Nephron (organoid): ENCODE data around the gene MAGIX.
A peak's percentile ranks its signal among the peaks of the same experiment; 100 is the strongest.
"Not testable (repeated sequence)": the region's sequence is repeated elsewhere in the genome, so short reads cannot be mapped to it uniquely, and the experiment has no call there.

Experiments used
- H3K27ac Mint-ChIP-seq, 3 experiments: 2 replicates each; pipeline ENCODE4 v1.8.0; 2020; ENCODE audit warnings: mixed read lengths in 3 of 3, mild to moderate bottlenecking in 2 of 3, moderate library complexity in 1 of 3
- H3K27me3 Mint-ChIP-seq: 2 replicates; pipeline ENCODE4 v1.8.0; 2021; ENCODE audit warnings: low read depth, mild to moderate bottlenecking, moderate library complexity, mixed read lengths
- H3K36me3 Mint-ChIP-seq: 2 replicates; pipeline ENCODE4 v1.8.0; 2020; ENCODE audit warnings: low read depth, mixed read lengths
- H3K4me1 Mint-ChIP-seq: 2 replicates; pipeline ENCODE4 v1.8.0; 2020; ENCODE audit warnings: mixed read lengths
- H3K4me3 Mint-ChIP-seq, 3 experiments: 2 replicates each; pipeline ENCODE4 v1.8.0; 2020; ENCODE audit warnings: mild to moderate bottlenecking in 3 of 3, mixed read lengths in 3 of 3, moderate library complexity in 2 of 3
- H3K9me3 Mint-ChIP-seq: 2 replicates; pipeline ENCODE4 v1.8.0; 2020; ENCODE audit warnings: mixed read lengths
- TF ChIP-seq, protein P1 (sequence below), 3 experiments: fragments of 200-600 bp; sonication (generic); IDR thresholded peaks; one replicate each; pipeline ENCODE4 v1.5.0; 2021; ENCODE audit warnings: antibody characterized with exemption in 3 of 3; ENCODE audit not compliant: unreplicated experiment in 3 of 3

The MAGIX gene

GRCh38 chrX:49162620-49163019, at the start of gene MAGIX:
Gene MAGIX (plus strand): TSS chrX:49162758. CDS start chrX:49162890, 132 bp downstream.
- Mint-ChIP-seq H3K27me3 (peaks cover 20% of the 10 kb centered on the region), H3K4me1 (peaks cover 16% of the 10 kb centered on the region), H3K27ac (peak within 1 kb of the TSS; percentile 71 to 94 (median 80)), H3K36me3 (no peaks in the 10 kb centered on the region), H3K4me3 (peak within 1 kb of the TSS; percentile 75 to 83 (median 79)), H3K9me3 (peaks cover 6% of the 10 kb centered on the region)
- TF ChIP-seq, protein P1, sequence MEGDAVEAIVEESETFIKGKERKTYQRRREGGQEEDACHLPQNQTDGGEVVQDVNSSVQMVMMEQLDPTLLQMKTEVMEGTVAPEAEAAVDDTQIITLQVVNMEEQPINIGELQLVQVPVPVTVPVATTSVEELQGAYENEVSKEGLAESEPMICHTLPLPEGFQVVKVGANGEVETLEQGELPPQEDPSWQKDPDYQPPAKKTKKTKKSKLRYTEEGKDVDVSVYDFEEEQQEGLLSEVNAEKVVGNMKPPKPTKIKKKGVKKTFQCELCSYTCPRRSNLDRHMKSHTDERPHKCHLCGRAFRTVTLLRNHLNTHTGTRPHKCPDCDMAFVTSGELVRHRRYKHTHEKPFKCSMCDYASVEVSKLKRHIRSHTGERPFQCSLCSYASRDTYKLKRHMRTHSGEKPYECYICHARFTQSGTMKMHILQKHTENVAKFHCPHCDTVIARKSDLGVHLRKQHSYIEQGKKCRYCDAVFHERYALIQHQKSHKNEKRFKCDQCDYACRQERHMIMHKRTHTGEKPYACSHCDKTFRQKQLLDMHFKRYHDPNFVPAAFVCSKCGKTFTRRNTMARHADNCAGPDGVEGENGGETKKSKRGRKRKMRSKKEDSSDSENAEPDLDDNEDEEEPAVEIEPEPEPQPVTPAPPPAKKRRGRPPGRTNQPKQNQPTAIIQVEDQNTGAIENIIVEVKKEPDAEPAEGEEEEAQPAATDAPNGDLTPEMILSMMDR (IDR thresholded peaks at IDR 0.05; ENCODE audit: unreplicated experiment in 3 of 3): no peak

DNA sequence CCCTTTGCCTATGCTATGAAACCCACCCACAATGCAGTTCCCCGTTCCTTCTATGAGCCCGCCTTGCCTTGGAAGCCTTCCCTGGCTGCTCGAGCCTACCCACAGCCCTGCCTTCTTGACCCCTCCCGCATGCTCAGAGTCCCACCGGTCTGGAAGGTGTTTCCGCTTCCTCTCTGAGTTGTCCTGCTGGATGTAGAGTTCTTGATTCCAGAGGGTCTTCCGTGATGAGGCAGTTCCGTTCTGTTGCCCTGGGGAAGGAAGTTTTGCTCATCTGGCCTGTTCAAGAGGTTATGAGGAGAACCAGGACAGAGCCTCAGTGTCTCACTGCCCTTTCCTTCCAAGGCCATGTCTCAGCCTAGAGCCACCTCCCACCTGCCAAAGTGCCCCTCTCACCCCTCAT, 46.5 kb upstream of the MAGIX start:
- Mint-ChIP-seq H3K36me3 (peaks cover 48% of the 10 kb centered on the region), H3K9me3 (peaks cover 16% of the 10 kb centered on the region), H3K4me1 (no peaks in the 10 kb centered on the region), H3K27me3 (no peaks in the 10 kb centered on the region), H3K4me3 (no peak overlapping the region), H3K27ac (no peak overlapping the region)
- TF ChIP-seq, protein P1 (IDR thresholded peaks at IDR 0.05; ENCODE audit: unreplicated experiment in 3 of 3): no peak

GRCh38 chrX:49116716-49117115, 45.8 kb upstream of the MAGIX start:
- H3K27me3 Mint-ChIP-seq: no peaks in the 10 kb centered on the region
- no peak overlapping the region for H3K4me3 Mint-ChIP-seq
- H3K27ac Mint-ChIP-seq: no peak overlapping the region
- TF ChIP-seq, protein P1 (IDR thresholded peaks at IDR 0.05; ENCODE audit: unreplicated experiment in 3 of 3): no peak
- H3K4me1 Mint-ChIP-seq: no peaks in the 10 kb centered on the region
- H3K9me3 Mint-ChIP-seq: peaks cover 21% of the 10 kb centered on the region
- H3K36me3 Mint-ChIP-seq: peaks cover 55% of the 10 kb centered on the region

DNA sequence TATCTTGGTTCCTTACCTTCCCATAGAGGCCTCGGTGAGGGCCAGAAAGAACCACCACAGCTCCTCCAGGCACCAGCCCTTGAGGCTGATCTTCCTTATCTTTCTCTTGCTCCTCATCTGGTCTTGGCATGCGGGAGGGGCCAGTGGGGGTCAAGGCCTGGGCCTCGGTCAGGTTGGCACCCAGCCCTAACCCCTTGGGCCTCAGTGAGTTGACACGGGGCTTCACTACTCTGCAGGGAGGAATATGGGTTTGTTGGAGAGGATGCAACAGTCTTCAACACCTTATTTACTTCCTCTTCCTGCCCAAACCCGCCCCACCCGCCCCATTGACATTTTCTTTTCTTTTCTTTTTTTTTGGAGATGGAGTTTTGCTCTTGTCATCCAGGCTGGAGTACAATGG, 45.0 kb upstream of the MAGIX start:
- no peaks in the 10 kb centered on the region for H3K27me3 Mint-ChIP-seq
- no peaks in the 10 kb centered on the region for H3K4me1 Mint-ChIP-seq
- TF ChIP-seq, protein P1 (IDR thresholded peaks at IDR 0.05; ENCODE audit: unreplicated experiment in 3 of 3): no peak
- H3K27ac Mint-ChIP-seq: no peak overlapping the region
- H3K36me3 Mint-ChIP-seq: peaks cover 53% of the 10 kb centered on the region
- H3K4me3 Mint-ChIP-seq: no peak overlapping the region
- H3K9me3 Mint-ChIP-seq: peaks cover 20% of the 10 kb centered on the region

DNA sequence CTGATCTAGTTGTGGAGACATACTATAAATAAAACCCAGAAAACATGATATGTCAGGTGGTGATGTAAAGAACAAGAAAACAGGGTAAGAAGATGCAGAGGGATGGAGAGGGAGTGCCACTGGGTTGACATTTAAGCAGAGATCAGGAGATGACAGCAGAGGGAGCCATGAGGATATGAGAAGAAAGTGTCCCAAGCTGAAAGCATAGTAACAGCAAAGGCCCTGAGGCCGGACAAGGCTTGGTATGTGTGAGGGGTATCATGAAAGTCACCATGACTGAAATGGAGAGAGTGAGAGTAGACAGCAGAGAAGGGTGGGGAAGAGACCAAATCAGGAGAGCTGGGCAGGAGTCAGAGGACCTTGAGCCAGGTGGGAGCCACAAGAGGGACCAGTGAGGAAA, 42.5 kb upstream of the MAGIX start:
- no peak overlapping the region for H3K27ac Mint-ChIP-seq
- H3K27me3 Mint-ChIP-seq: no peaks in the 10 kb centered on the region
- peaks cover 55% of the 10 kb centered on the region for H3K36me3 Mint-ChIP-seq
- peaks cover 12% of the 10 kb centered on the region for H3K4me1 Mint-ChIP-seq
- TF ChIP-seq, protein P1 (IDR thresholded peaks at IDR 0.05; ENCODE audit: unreplicated experiment in 3 of 3): no peak
- peak overlapping the region; percentile 60 to 76 (median 66) for H3K4me3 Mint-ChIP-seq
- H3K9me3 Mint-ChIP-seq: peaks cover 29% of the 10 kb centered on the region

GRCh38 chrX:49122499-49122898, 40.1 kb upstream of the MAGIX start:
- peak overlapping the region in 1 of 3 experiments; percentile 85 for H3K27ac Mint-ChIP-seq
- peaks cover 12% of the 10 kb centered on the region for H3K4me1 Mint-ChIP-seq
- H3K36me3 Mint-ChIP-seq: peaks cover 39% of the 10 kb centered on the region
- no peaks in the 10 kb centered on the region for H3K27me3 Mint-ChIP-seq
- TF ChIP-seq, protein P1 (IDR thresholded peaks at IDR 0.05; ENCODE audit: unreplicated experiment in 3 of 3): no peak
- H3K9me3 Mint-ChIP-seq: peaks cover 21% of the 10 kb centered on the region
- H3K4me3 Mint-ChIP-seq: peak overlapping the region; percentile 96 to 98 (median 97)

- Mint-ChIP-seq H3K36me3 (peaks cover 11% of the 10 kb centered on the region), H3K9me3 (peaks cover 13% of the 10 kb centered on the region)
- H3K4me1 Mint-ChIP-seq, H3K27ac Mint-ChIP-seq, H3K4me3 Mint-ChIP-seq, H3K27me3 Mint-ChIP-seq: not testable (repeated sequence)
Observed at GRCh38 chrX:49127742-49128258, 34.8 kb upstream of the MAGIX start.
